ENCODE results near the gene SPTBN1.

DNA sequence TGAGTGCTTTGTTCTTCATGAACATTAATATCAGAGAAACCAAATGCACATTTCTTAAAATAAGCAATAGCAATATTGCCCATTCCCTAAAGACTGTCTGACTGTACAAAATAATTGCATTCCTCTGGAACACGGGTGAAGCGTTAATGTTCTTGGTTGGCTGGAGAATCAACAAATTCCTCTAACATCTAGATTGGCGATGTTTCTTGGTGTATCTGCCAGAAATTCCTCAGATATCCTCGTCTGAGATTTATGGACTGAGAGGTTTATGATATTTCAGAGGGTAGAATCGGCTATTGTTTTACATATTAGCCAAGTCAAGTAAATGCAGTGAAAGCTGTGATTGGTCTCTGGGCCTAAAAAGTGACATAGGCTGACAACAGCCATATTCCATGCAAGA lies 27.1 kb upstream of the SPTBN1 start:
- TF ChIP-seq, protein P1, sequence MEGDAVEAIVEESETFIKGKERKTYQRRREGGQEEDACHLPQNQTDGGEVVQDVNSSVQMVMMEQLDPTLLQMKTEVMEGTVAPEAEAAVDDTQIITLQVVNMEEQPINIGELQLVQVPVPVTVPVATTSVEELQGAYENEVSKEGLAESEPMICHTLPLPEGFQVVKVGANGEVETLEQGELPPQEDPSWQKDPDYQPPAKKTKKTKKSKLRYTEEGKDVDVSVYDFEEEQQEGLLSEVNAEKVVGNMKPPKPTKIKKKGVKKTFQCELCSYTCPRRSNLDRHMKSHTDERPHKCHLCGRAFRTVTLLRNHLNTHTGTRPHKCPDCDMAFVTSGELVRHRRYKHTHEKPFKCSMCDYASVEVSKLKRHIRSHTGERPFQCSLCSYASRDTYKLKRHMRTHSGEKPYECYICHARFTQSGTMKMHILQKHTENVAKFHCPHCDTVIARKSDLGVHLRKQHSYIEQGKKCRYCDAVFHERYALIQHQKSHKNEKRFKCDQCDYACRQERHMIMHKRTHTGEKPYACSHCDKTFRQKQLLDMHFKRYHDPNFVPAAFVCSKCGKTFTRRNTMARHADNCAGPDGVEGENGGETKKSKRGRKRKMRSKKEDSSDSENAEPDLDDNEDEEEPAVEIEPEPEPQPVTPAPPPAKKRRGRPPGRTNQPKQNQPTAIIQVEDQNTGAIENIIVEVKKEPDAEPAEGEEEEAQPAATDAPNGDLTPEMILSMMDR (IDR thresholded peaks at IDR 0.05) = no peak
- TF ChIP-seq POLR2A (IDR thresholded peaks at IDR 0.05) = no peak
